Transverse colon (tissue), 4 donors: ENCODE measurements around the gene SEC22C. TPM values are rescaled to one million over a fixed set of nuclear protein-coding genes. Genes with fewer than 3 reads are reported as not detected.
A peak's percentile ranks its signal among the peaks of the same experiment; 100 is the strongest.

ENCODE experiments used
- DNase-seq: peaks from one replicate; pipeline ENCODE4 v3.0.0-alpha.2; 2019
- H3K27ac ChIP-seq, 4 donors: fragments of 200-600 bp; sonication (generic); 2 replicates each; pipeline ENCODE4 v1.5.1; 2016 to 2018; ENCODE audit warnings: inconsistent platforms in 4 of 4
- H3K27me3 ChIP-seq: fragments of 200-600 bp; sonication (generic); 2 replicates; pipeline ENCODE4 v1.5.1; 2017; ENCODE audit warnings: inconsistent platforms
- H3K36me3 ChIP-seq, 4 donors: fragments of 200-600 bp; sonication (generic); 2 replicates each; pipeline ENCODE4 v1.5.1; 2017 to 2019; ENCODE audit warnings: inconsistent platforms in 4 of 4
- H3K4me1 ChIP-seq, 4 donors: fragments of 200-600 bp; sonication (generic); 2 replicates each; pipeline ENCODE4 v1.5.1; 2017 to 2020; ENCODE audit warnings: inconsistent platforms in 4 of 4
- H3K4me3 ChIP-seq, 4 donors: fragments of 200-600 bp; sonication (generic); 1 replicate in 1 of 4; 2 replicates in 3 of 4; pipeline versions ENCODE4 v1.5.1 to v1.6.1; 2017 to 2019; ENCODE audit warnings: inconsistent platforms in 4 of 4
- H3K9me3 ChIP-seq, 2 donors: fragments of 200-600 bp; sonication (generic); 2 replicates each; pipeline ENCODE4 v1.5.1; 2017 to 2019; ENCODE audit warnings: inconsistent platforms in 2 of 2
- CTCF ChIP-seq, 5 experiments: fragments of 200-600 bp in 3 of 5; fragments of 450-650 bp in 2 of 5; sonication (generic) in 3 of 5; IDR thresholded peaks; 1 replicate in 2 of 5; 2 replicates in 3 of 5; pipeline ENCODE4 v1.5.1; 2016 to 2017; ENCODE audit warnings: antibody characterized with exemption in 5 of 5, inconsistent platforms in 3 of 5, mild to moderate bottlenecking in 2 of 5, moderate library complexity in 1 of 5
- EP300 ChIP-seq: sonication (generic); formaldehyde crosslinking; IDR thresholded peaks from one replicate; pipeline ENCODE4 v1.6.1; 2017; ENCODE audit warnings: antibody characterized with exemption, low read depth
- POLR2A ChIP-seq: fragments of 450-650 bp; IDR thresholded peaks from one replicate; pipeline ENCODE4 v1.6.1; 2016; ENCODE audit warnings: antibody characterized with exemption, mild to moderate bottlenecking, moderate library complexity
- POLR2AphosphoS5 ChIP-seq, 3 donors: sonication (generic); formaldehyde crosslinking; IDR thresholded peaks; one replicate each; pipeline ENCODE4 v1.6.1; 2016; ENCODE audit warnings: antibody characterized with exemption in 3 of 3
- WGBS, 2 donors: methylation state at CpG; one replicate each; pipeline ENCODE4 v1.1.5; 2018; ENCODE audit warnings: low coverage in 1 of 2; 5-methylcytosine and 5-hydroxymethylcytosine counted together
- in situ Hi-C, 4 donors: fragments of 200-750 bp; cut with MboI; loops; one replicate each; pipeline versions ENCODE4 v1.15.0 to v1.15.1; 2017; ENCODE audit warnings: low sequenced_read_pairs in 3 of 4, low pct_ligation_motif_present in 1 of 4, low pct_unique_long_range_greater_than_20kb in 1 of 4
- intact Hi-C: fragments of 100-400 bp; cut with DNase I; formaldehyde crosslinking; loops from one replicate; pipeline ENCODE4 v1.15.1; 2023; ENCODE audit warnings: low total_unique reads
- total RNA-seq, 4 donors: library from RNA; depleted of rRNA; stranded (reverse); fragments of >200 nt; gene quantifications; one replicate each; pipeline ENCODE4 v1.1.0, GENCODE V29; 2016

SEC22C gene
- total RNA-seq, 4 donors from 2014 or later, result 22.7 to 66.3 (median 32.1) TPM

GRCh38 chr3:42595682-42596081 is 13.9 kb upstream of the SEC22C start:
- in situ Hi-C loops (loop anchor here in 1 of 4 donors (25.0 kb wide), 1 partner anchor 167 kb away; the partner anchor contains the start of gene CCDC13), intact Hi-C loops (no loop called here)
- peaks cover 0 to 15% (median 0%) of the 10 kb centered on the region in 4 donors for H3K36me3 ChIP-seq
- no peak overlapping the region for H3K4me3 ChIP-seq
- peaks cover 5 to 21% (median 10%) of the 10 kb centered on the region in 4 donors for H3K4me1 ChIP-seq
- 78 to 94% methylated on average over 2 to 4 of the region's 4 CpGs for WGBS, 2 donors
- no peaks in the 10 kb centered on the region for H3K9me3 ChIP-seq
- no peak overlapping the region for H3K27ac ChIP-seq
- H3K27me3 ChIP-seq, result no peaks in the 10 kb centered on the region
- TF ChIP-seq POLR2A, result no peak
- no peak for TF ChIP-seq EP300
- no peak for TF ChIP-seq CTCF (IDR thresholded peaks at IDR 0.05)
- no peak for TF ChIP-seq POLR2AphosphoS5 (IDR thresholded peaks at IDR 0.05)
- DNase-seq, result no peak

- intact Hi-C loops, result no loop called here
- Histone ChIP-seq H3K27me3 (no peaks in the 10 kb centered on the region), H3K27ac (no peak overlapping the region), H3K4me3 (no peak overlapping the region), H3K9me3 (no peaks in the 10 kb centered on the region), H3K4me1 (peaks cover 5 to 23% (median 12%) of the 10 kb centered on the region in 4 donors), H3K36me3 (peaks cover 0 to 15% (median 0%) of the 10 kb centered on the region in 4 donors)
- in situ Hi-C loops, result loop anchor here in 1 of 4 donors (25.0 kb wide), 1 partner anchor 169 kb away; the partner anchor contains the start of gene CCDC13
- TF ChIP-seq CTCF (IDR thresholded peaks at IDR 0.05), result no peak
- no peak for TF ChIP-seq POLR2A
- TF ChIP-seq POLR2AphosphoS5 (IDR thresholded peaks at IDR 0.05), result no peak
- no peak for TF ChIP-seq EP300
- 96% methylated on average over 1 of the region's 1 CpG; no CpG with 5 or more reads in 1 of the 2 donors for whole genome bisulfite sequencing, 2 donors
- DNase-seq, result no peak
These were observed 11.9 kb upstream of the SEC22C start for GRCh38 chr3:42593635-42594034.

- H3K36me3 ChIP-seq, result peaks cover 0 to 15% (median 0%) of the 10 kb centered on the region in 4 donors
- H3K4me1 ChIP-seq, result peaks cover 5 to 23% (median 12%) of the 10 kb centered on the region in 4 donors
- TF ChIP-seq CTCF (IDR thresholded peaks at IDR 0.05) (no peak), POLR2AphosphoS5 (IDR thresholded peaks at IDR 0.05) (no peak)
- H3K9me3 ChIP-seq, result no peaks in the 10 kb centered on the region
- peak overlapping the region in 1 of 4 donors; percentile 90 for H3K4me3 ChIP-seq
- 63 to 70% methylated on average over 3 to 4 of the region's 4 CpGs for WGBS, 2 donors
- H3K27me3 ChIP-seq, result no peaks in the 10 kb centered on the region
- intact Hi-C loops (no loop called here), in situ Hi-C loops (loop anchor here in 1 of 4 donors (25.0 kb wide), 1 partner anchor 170 kb away; the partner anchor contains the start of gene CCDC13)
- peak overlapping the region; percentile 87 to 93 (median 90) for H3K27ac ChIP-seq
- DNase-seq, result no peak
These were observed 10.0 kb upstream of the SEC22C start for GRCh38 chr3:42591811-42592210.

GRCh38 chr3:42590989-42591756 is 9.4 kb upstream of the SEC22C start:
- WGBS, 2 donors, result 10% methylated on average over 44 of the region's 44 CpGs; no CpG with 5 or more reads in 1 of the 2 donors

More at GRCh38 chr3:42590989-42591756, 9.4 kb upstream of the SEC22C start:
- intact Hi-C loops, result no loop called here
- Histone ChIP-seq H3K4me1 (peaks cover 5 to 23% (median 12%) of the 10 kb centered on the region in 4 donors), H3K36me3 (peaks cover 0 to 15% (median 0%) of the 10 kb centered on the region in 4 donors), H3K27ac (peak overlapping the region; percentile 87 to 93 (median 90)), H3K4me3 (peak overlapping the region; percentile 45 to 90 (median 72)), H3K9me3 (no peaks in the 10 kb centered on the region), H3K27me3 (no peaks in the 10 kb centered on the region)
- in situ Hi-C loops, result loop anchor here in 1 of 4 donors (25.0 kb wide), 1 partner anchor 171 kb away; the partner anchor contains the start of gene CCDC13
- TF ChIP-seq POLR2AphosphoS5 (IDR thresholded peaks at IDR 0.05) (no peak), EP300 (no peak), CTCF (IDR thresholded peaks at IDR 0.05) (no peak), POLR2A (no peak)
- DNase-seq, result no peak
